MM.1S (cell line): ENCODE results near the gene CADM2.

Experiments
- DNase-seq: peaks from one replicate; pipeline ENCODE4 v3.0.0-alpha.2; 2015
- H2AFZ ChIP-seq: fragments of 300-600 bp; sonication (generic); 2 replicates; pipeline ENCODE4 v1.6.0; 2016; ENCODE audit warnings: antibody characterized with exemption, low read length
- H3F3A ChIP-seq: fragments of 300-600 bp; sonication (generic); 2 replicates; pipeline ENCODE4 v1.6.1; 2016; ENCODE audit warnings: mild to moderate bottlenecking, antibody characterized with exemption, low read length, moderate library complexity, mixed read lengths; ENCODE audit not compliant: insufficient read depth
- H3K27ac ChIP-seq: fragments of 300-600 bp; sonication (generic); 2 replicates; pipeline ENCODE4 v1.5.1; 2016; ENCODE audit warnings: mild to moderate bottlenecking, low read length
- H3K27me3 ChIP-seq: fragments of 300-600 bp; sonication (generic); replicated peaks from 2 replicates; pipeline ENCODE4 v1.6.0; 2016; ENCODE audit warnings: low read length; ENCODE audit not compliant: insufficient read depth
- H3K36me3 ChIP-seq: fragments of 300-600 bp; sonication (generic); replicated peaks from 2 replicates; pipeline ENCODE4 v1.6.1; 2016; ENCODE audit warnings: mild to moderate bottlenecking, low read length, mixed read lengths; ENCODE audit not compliant: insufficient read depth
- H3K4me1 ChIP-seq: fragments of 300-600 bp; sonication (generic); 2 replicates; pipeline ENCODE4 v1.6.1; 2016; ENCODE audit warnings: low read length, mixed read lengths
- H3K4me2 ChIP-seq: fragments of 300-600 bp; sonication (generic); 2 replicates; pipeline ENCODE4 v1.6.0; 2016; ENCODE audit warnings: low read depth, low read length
- H3K4me3 ChIP-seq: fragments of 300-600 bp; sonication (generic); 2 replicates; pipeline ENCODE4 v1.5.1; 2016; ENCODE audit warnings: low read length, mixed read lengths
- H3K79me2 ChIP-seq: fragments of 300-600 bp; sonication (generic); 2 replicates; pipeline ENCODE4 v1.6.1; 2016; ENCODE audit warnings: mixed run types, low read length, mixed read lengths
- H3K9ac ChIP-seq: fragments of 300-600 bp; sonication (generic); 2 replicates; pipeline ENCODE4 v1.6.1; 2016; ENCODE audit warnings: low read length, mixed read lengths
- H3K9me2 ChIP-seq: fragments of 300-600 bp; sonication (generic); replicated peaks from 2 replicates; pipeline ENCODE4 v1.6.1; 2016; ENCODE audit warnings: mild to moderate bottlenecking, low read length, mixed read lengths; ENCODE audit not compliant: insufficient read depth
- H3K9me3 ChIP-seq: fragments of 300-600 bp; sonication (generic); replicated peaks from 2 replicates; pipeline ENCODE4 v1.6.1; 2016; ENCODE audit warnings: mild to moderate bottlenecking, low read length, mixed read lengths; ENCODE audit not compliant: insufficient read depth
- H4K20me1 ChIP-seq: fragments of 300-600 bp; sonication (generic); 2 replicates; pipeline ENCODE4 v1.6.1; 2016; ENCODE audit warnings: mild to moderate bottlenecking, low read length, moderate library complexity, mixed read lengths; ENCODE audit not compliant: insufficient read depth
- CTCF ChIP-seq: fragments of 300-600 bp; sonication (generic); IDR thresholded peaks from 2 replicates; pipeline ENCODE4 v1.5.1; 2016; ENCODE audit warnings: antibody characterized with exemption, low read length, mixed read lengths
- EZH2 ChIP-seq: fragments of 300-600 bp; sonication (generic); optimal IDR thresholded peaks from 2 replicates; pipeline ENCODE3; 2017; ENCODE audit warnings: low read depth, mild to moderate bottlenecking, antibody characterized with exemption, low read length, mixed read lengths
- EZH2phosphoT487 ChIP-seq: fragments of 300-600 bp; sonication (generic); IDR thresholded peaks from 2 replicates; pipeline ENCODE4 v1.6.1; 2018; ENCODE audit warnings: antibody characterized with exemption, low read length

CADM2 gene

GRCh38 chr3:84943379-84943778 is 15.4 kb upstream of the CADM2 start:
- Histone ChIP-seq H2AFZ (no peak overlapping the region), H3K4me3 (no peak overlapping the region), H3F3A (no peaks in the 10 kb centered on the region), H3K27me3 (no peaks in the 10 kb centered on the region), H3K4me2 (no peak overlapping the region), H3K79me2 (no peaks in the 10 kb centered on the region), H3K9me3 (no peaks in the 10 kb centered on the region), H4K20me1 (no peaks in the 10 kb centered on the region), H3K9me2 (no peaks in the 10 kb centered on the region), H3K36me3 (no peaks in the 10 kb centered on the region), H3K27ac (no peak overlapping the region), H3K9ac (no peak overlapping the region), H3K4me1 (no peaks in the 10 kb centered on the region)
- TF ChIP-seq EZH2 (no peak), CTCF (0 out of 2 replicates have a peak, but pooled peaks have one; percentile 6)
- no peak for DNase-seq

GRCh38 chr3:84946240-84946639 is 12.5 kb upstream of the CADM2 start:
- H3K27ac ChIP-seq = no peak overlapping the region
- no peak overlapping the region for H2AFZ ChIP-seq
- H3K27me3 ChIP-seq = no peaks in the 10 kb centered on the region
- no peaks in the 10 kb centered on the region for H3K9me2 ChIP-seq
- H3K36me3 ChIP-seq = no peaks in the 10 kb centered on the region
- H3F3A ChIP-seq = no peaks in the 10 kb centered on the region
- no peak overlapping the region for H3K4me3 ChIP-seq
- H3K79me2 ChIP-seq = no peaks in the 10 kb centered on the region
- no peaks in the 10 kb centered on the region for H4K20me1 ChIP-seq
- peak; percentile 27 for DNase-seq
- no peaks in the 10 kb centered on the region for H3K4me1 ChIP-seq
- H3K9ac ChIP-seq = no peak overlapping the region
- H3K9me3 ChIP-seq = no peaks in the 10 kb centered on the region
- TF ChIP-seq CTCF = no peak
- no peak for TF ChIP-seq EZH2phosphoT487
- no peak for TF ChIP-seq EZH2
- H3K4me2 ChIP-seq = no peak overlapping the region

DNA sequence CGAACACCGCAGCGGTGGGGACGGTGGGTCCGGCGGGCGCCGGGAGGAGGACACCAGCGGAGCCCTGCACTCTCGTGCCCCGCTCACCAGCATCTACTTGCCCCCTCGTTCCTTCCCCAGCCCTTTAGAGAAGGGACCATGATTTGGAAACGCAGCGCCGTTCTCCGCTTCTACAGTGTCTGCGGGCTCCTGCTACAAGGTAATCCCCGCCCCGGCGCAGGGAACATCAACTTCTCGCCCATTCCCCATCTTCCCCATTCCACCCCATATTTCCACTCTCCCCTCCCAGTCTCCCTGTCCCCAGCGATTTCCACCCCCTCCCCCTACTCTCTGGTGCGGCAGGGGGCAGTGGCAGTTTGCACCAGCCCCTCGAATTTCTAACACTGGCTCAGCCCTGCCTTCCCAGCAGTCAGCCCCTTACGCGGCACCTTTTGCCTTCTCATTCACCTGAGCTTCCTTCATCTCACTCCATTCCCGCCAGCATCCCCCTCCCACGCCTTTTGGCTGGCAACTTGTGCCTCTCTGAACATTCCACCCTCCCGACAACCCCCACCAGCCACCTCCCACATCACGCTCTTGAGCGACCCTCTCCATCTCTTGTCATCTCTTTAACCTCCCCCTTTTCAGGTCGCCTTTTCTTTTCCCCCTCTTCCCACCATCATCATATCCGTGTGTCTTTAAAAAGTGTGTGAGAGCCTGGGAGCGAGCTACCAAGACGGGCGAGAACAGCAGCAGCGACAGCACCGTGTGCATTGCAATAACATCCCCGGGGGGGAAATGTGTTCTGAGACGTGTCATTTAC is 882 bp downstream of the CADM2 start:
- Histone ChIP-seq H2AFZ (peak overlapping the region; percentile 97), H3K9me2 (no peaks in the 10 kb centered on the region), H3K4me1 (peaks cover 4% of the 10 kb centered on the region; the same call in 1 of the 2 replicates), H3K27ac (no peak overlapping the region), H3K4me3 (peak overlapping the region; percentile 79), H4K20me1 (no peaks in the 10 kb centered on the region), H3F3A (no peaks in the 10 kb centered on the region; the same call in 1 of the 2 replicates), H3K9me3 (no peaks in the 10 kb centered on the region), H3K4me2 (peak overlapping the region; percentile 92), H3K9ac (peak overlapping the region; percentile 42; the same call in 1 of the 2 replicates), H3K79me2 (no peaks in the 10 kb centered on the region), H3K36me3 (no peaks in the 10 kb centered on the region), H3K27me3 (no peaks in the 10 kb centered on the region)
- TF ChIP-seq EZH2phosphoT487 = no peak
- no peak for TF ChIP-seq EZH2
- no peak for TF ChIP-seq CTCF
- DNase-seq = no peak
